Measurements from ENCODE around the gene B9D1. TPM values are rescaled to one million over a fixed set of nuclear protein-coding genes. Genes with fewer than 3 reads are reported as not detected.

Gene B9D1
- total RNA-seq, 1 experiment from 2014 or later = 31.9 TPM

GRCh38 chr17:19377602-19378415 is 15.3 kb upstream of the B9D1 start (continued):
- no peak for TF ChIP-seq MLX (CRISPR knock-in tag; IDR thresholded peaks at IDR 0.05)
- no peak for TF ChIP-seq GRHL2 (CRISPR knock-in tag; IDR thresholded peaks at IDR 0.05; ENCODE audit: insufficient replicate concordance, severe bottlenecking)
- no peak for TF ChIP-seq SMAD3 (CRISPR knock-in tag; IDR thresholded peaks at IDR 0.05; ENCODE audit: borderline replicate concordance)
- TF ChIP-seq, protein P1, sequence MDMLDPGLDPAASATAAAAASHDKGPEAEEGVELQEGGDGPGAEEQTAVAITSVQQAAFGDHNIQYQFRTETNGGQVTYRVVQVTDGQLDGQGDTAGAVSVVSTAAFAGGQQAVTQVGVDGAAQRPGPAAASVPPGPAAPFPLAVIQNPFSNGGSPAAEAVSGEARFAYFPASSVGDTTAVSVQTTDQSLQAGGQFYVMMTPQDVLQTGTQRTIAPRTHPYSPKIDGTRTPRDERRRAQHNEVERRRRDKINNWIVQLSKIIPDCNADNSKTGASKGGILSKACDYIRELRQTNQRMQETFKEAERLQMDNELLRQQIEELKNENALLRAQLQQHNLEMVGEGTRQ (CRISPR knock-in tag; IDR thresholded peaks at IDR 0.05) = peak; percentile 38; the same call in 1 of the 2 replicates
- TF ChIP-seq ARID4B (CRISPR knock-in tag; IDR thresholded peaks at IDR 0.05; ENCODE audit: borderline replicate concordance) = no peak
- peak; percentile 48 for TF ChIP-seq FOXK1 (CRISPR knock-in tag; IDR thresholded peaks at IDR 0.05)
- TF ChIP-seq, protein P2, sequence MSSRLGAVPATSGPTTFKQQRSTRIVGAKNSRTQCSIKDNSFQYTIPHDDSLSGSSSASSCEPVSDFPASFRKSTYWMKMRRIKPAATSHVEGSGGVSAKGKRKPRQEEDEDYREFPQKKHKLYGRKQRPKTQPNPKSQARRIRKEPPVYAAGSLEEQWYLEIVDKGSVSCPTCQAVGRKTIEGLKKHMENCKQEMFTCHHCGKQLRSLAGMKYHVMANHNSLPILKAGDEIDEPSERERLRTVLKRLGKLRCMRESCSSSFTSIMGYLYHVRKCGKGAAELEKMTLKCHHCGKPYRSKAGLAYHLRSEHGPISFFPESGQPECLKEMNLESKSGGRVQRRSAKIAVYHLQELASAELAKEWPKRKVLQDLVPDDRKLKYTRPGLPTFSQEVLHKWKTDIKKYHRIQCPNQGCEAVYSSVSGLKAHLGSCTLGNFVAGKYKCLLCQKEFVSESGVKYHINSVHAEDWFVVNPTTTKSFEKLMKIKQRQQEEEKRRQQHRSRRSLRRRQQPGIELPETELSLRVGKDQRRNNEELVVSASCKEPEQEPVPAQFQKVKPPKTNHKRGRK (CRISPR knock-in tag; IDR thresholded peaks at IDR 0.05; ENCODE audit: borderline replicate concordance) = no peak
- no peak for TF ChIP-seq ZNF423 (CRISPR knock-in tag; IDR thresholded peaks at IDR 0.05)
- TF ChIP-seq NFYB (CRISPR knock-in tag; conservative IDR thresholded peaks at IDR 0.05; ENCODE audit: low read depth) = peak; percentile 81
- TF ChIP-seq JUN (CRISPR knock-in tag; IDR thresholded peaks at IDR 0.05) = no peak
- no peak for TF ChIP-seq NFE2L1 (CRISPR knock-in tag; IDR thresholded peaks at IDR 0.05)
- no peak for TF ChIP-seq ZNF671 (CRISPR knock-in tag; IDR thresholded peaks at IDR 0.05)
- TF ChIP-seq PRRX2 (CRISPR knock-in tag; IDR thresholded peaks at IDR 0.05) = no peak
- no peak for TF ChIP-seq ATF2 (CRISPR knock-in tag; IDR thresholded peaks at IDR 0.05; ENCODE audit: borderline replicate concordance, low read depth)
- TF ChIP-seq ZNF263 (CRISPR knock-in tag; IDR thresholded peaks at IDR 0.05; ENCODE audit: low read depth) = no peak
- no peak for TF ChIP-seq ZNF121 (CRISPR knock-in tag; IDR thresholded peaks at IDR 0.05)
- no peak for TF ChIP-seq ESRRA (CRISPR knock-in tag; IDR thresholded peaks at IDR 0.05; ENCODE audit: borderline replicate concordance)
- TF ChIP-seq ZBTB43 (CRISPR knock-in tag; IDR thresholded peaks at IDR 0.05) = no peak
- TF ChIP-seq, protein P3, sequence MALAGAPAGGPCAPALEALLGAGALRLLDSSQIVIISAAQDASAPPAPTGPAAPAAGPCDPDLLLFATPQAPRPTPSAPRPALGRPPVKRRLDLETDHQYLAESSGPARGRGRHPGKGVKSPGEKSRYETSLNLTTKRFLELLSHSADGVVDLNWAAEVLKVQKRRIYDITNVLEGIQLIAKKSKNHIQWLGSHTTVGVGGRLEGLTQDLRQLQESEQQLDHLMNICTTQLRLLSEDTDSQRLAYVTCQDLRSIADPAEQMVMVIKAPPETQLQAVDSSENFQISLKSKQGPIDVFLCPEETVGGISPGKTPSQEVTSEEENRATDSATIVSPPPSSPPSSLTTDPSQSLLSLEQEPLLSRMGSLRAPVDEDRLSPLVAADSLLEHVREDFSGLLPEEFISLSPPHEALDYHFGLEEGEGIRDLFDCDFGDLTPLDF (CRISPR knock-in tag; IDR thresholded peaks at IDR 0.05) = no peak
- TF ChIP-seq MYBL2 (CRISPR knock-in tag; IDR thresholded peaks at IDR 0.05) = no peak
- TF ChIP-seq AFF4 (CRISPR knock-in tag; IDR thresholded peaks at IDR 0.05; ENCODE audit: borderline replicate concordance) = no peak
- no peak for TF ChIP-seq IRF2 (CRISPR knock-in tag; IDR thresholded peaks at IDR 0.05; ENCODE audit: borderline replicate concordance, low read depth)
- TF ChIP-seq ZNF232 (CRISPR knock-in tag; IDR thresholded peaks at IDR 0.05) = 0 out of 2 replicates have a peak, but pooled peaks have one; percentile 11

Data from WTC11 (cell line).